Inflammatory macrophage treated with lipopolysaccharide for 1 hour (primary cell): ENCODE measurements around the gene GYPB.
A peak's percentile ranks its signal among the peaks of the same experiment; 100 is the strongest.
"Not testable (repeated sequence)": the region's sequence is repeated elsewhere in the genome, so short reads cannot be mapped to it uniquely, and the experiment has no call there.

ENCODE experiments used
- DNase-seq, 2 donors: peaks; one replicate each; pipeline ENCODE4 v3.0.0-alpha.2; 2020 to 2022

The GYPB gene

DNA sequence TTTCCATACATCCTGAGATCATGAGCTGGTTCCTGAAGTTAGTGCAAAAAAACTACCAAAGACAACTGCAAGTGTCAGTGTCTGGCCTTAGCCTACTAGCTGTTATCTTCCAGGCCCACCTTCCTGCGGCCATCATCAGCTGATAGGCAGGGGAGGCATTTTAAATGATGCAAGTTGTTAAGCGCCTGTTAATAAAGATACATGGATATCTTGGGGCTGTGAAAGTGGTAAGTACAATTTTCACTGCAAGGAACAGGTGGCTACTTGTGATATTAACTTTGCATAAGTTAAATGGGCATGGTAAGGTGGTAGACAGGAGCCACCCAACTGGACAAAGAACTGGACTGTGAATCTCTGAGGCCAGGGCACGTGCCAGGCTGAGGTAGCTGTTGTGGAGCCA, at the start of gene GYPB:
Gene GYPB, minus strand, starts transcription at position 104 of the 400 bp plus-strand sequence. Its CDS starts 93 bp downstream, at position 11.
- DNase-seq, result not testable (repeated sequence)

DNA sequence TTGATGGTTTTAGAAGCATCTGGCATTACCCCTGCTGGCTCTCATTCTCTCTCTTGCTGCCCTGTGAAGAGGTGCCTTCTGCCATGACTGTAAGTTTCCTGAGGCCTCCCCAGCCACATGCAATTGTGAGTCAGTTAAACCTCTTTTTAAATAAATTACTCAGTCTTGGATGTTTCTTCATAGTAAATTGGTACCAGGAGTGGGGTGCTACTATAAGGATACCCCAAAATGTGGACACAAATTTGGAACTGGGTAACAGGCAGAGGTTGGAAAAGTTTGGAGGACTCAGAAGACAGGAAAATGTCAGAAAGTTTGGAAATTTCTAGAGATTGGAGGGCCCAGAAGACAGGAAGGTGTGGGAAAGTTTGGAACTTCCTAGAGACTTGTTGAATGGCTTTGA, 42.4 kb upstream of the GYPB start:
- DNase-seq, result not testable (repeated sequence)

DNA sequence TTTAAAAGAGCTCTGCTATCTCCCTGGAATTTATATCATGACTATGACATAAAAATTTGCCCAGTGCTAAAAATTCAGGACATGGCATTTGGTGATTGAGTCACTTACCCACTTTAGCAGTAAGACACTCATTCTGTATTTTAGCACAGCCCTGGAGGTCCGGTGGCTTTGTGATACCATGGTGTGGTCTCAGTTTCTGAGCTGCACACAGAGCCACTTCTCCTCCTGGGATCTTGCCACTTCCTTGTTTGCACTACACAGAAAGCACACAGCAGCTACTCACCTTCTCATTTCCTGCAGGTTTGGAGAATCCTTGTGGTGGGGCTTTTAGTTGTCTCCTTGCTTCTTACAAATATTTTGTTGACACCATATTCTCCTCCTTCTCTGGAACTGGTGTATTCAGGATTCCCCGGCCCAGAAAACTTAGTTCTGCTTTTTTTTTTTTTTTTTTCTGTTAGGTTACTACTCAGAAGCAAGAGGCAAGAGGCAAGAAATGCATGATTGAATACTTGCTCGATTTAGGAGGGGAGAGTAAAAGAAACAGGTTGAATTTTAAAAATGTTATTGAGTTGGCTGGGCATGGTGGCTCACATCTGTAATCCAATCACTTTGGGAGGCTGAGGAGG, 41.2 kb upstream of the GYPB start:
- DNase-seq, result peak in 1 of 2 donors; percentile 2

DNA sequence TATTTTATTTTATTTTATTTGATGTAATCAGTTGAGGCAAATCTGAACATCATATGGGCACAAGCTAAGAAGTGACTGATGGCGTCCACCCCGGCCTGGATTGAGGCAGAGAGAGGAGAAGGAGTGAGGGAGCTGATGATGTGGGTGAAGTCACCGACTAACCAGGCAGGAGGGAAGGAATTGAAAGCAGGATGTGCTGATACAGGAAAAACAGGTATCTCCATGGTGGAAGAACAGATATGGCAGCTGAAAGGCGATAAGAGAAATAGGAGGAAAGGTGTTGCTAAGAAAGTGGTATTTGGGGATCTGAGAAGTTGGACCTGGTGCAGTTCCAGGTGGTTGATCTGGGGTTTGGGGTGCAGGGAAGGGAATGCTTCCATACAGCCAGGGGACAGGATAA, 37.6 kb upstream of the GYPB start:
- no peak for DNase-seq

DNA sequence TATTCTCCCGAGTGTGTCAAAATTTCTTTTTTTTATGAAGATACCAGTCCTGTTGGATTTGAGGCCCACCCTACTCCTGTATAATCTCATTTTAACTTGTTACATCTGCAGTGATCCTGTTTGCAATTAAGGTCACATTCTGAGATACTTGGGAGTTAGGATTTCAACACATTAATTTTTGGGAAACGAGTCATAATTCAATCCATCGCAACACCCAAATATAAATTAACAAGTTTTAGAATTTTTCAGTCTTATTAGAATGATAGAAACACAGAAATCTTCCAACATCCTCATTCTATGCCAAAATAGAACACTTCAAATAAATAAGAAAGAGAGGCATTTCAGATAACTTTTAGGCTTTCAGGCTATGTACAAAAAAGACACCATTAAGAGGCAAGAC, 36.2 kb upstream of the GYPB start:
- DNase-seq, result not testable (repeated sequence)

DNA sequence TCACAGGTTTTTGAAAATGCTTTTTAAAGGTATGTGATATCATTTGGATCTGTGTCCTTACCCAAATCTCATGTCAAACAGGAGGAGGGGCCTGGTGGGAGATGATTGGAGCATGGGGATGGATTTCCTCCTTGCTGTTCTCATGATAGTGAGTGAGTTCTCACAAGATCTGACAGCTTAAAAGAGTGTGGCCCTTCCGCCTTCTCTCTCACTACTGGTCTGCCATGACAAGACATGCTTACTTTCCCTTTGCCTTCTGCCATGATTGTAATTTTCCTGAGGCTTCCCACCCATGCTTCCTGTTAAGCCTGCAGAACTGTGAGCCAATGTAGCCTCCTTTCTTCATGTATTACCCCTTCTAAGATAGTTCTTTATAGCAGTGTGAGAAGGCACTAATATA, 32.3 kb upstream of the GYPB start:
- not testable (repeated sequence) for DNase-seq

DNA sequence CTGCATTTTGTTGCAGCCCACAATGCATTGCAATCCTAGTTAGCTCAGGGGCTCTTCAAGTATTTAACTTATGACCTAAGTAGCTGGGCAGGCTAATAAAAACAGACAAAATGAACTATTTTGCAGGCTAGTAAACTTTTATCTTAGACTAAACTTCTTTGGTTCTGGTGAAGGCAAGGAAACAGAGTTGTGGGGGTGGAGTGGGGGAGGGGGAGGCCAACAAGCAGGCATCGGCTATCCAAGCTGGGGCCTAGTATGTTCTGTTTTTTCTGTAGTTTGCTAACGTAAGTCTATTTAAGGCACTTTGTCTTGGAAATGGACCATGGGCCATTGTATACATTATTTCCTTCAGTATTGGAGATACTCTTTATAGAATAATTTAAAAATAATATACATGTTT, 31.5 kb upstream of the GYPB start:
- DNase-seq, result not testable (repeated sequence)

DNA sequence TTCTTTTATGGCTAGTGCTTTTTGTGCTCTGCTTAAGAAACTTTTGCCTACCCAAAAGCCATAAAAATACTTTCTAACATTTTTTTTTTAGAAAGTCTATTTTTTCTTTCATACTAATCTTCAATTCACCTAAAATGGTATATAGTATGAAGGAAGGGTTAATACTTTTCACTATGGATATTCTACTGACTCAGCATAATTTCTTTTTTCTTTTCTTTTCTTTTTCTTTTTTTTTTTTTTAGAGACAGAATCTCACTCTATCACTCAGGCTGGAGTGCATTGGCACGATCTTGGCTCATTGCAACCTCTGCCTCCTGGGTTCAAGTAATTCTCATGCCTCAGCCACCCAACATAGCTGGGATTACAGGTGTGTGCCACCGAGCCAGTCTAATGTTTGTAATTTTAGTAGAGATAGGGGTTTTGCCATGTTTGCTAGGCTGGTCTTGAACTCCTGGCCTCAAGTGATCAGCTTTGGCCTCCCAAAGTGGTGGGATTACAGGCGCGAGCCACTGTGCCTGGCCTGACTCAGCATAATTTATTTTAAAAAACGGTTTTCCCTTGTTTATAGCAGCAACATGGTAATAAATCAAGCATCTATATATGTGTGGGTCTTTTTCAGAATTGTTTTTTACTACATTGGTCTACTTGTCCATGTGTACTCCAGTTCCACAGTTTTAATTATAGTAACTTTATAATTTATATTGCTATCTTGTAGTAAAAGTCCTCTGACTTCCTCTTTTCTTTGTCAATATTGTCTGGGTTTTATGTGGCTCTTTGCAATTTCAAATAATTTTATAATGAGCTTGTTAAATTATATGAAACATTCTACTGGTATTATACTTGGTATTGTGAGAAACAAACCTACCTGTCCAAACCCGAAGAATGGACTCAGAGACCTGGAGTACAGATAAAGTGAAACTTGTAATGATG, 30.6 kb upstream of the GYPB start:
- not testable (repeated sequence) for DNase-seq

DNA sequence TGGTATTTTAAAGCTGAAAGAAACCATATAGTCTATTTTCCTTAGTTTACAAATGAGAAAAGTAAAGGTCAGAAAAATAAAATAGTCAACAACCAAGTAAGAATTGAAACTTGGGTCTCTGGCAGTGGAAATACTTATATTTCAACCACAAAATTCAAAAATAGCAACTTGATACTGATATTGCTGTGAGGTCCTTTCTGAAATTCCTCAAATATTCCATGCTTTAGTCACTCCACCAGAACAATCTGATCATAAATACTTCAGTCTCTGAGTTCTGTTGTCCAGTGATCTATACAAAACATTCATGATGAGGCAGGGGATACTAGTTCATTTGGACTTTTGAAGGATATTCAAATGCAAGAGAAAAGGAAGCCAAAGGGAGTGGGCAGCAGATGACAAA, 25.8 kb upstream of the GYPB start:
- not testable (repeated sequence) for DNase-seq

DNA sequence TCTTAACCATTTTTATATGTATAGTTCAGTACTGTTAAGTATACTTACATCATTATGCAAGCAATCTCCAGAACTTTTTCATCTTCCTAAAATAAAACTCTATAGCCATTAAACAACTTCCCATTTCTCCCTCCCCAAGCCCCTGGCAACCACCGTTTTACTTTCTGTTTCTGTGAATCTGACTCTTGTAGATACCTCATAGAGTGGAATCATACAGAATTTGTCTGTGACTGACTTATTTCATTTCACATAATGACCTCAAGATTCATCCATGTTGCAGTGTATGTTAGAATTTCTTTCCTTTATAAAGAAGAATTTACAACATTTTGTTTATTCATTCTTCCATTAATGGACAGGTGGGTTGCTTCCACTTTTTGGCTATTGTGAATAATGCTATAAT, 13.4 kb upstream of the GYPB start:
- DNase-seq, result peak in 1 of 2 donors; percentile 9

DNA sequence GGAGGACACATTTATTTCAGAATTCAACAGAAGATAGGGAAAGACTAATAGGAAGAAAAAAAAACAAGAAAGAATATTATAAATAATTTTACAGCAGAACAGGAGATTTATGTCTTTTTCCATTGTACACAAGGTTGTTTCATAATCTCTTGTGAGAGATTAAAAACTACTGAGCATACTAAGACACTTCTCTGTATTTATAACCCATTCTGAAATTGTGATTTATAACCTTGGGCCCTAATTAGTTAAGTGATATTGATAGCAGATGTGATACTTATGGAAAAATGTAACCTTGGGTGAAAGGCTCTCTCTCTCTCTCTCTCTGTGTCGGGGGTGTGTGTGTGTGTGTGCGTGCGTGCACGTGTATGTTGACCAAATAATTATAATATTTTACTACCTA, 12.7 kb upstream of the GYPB start:
- not testable (repeated sequence) for DNase-seq

DNA sequence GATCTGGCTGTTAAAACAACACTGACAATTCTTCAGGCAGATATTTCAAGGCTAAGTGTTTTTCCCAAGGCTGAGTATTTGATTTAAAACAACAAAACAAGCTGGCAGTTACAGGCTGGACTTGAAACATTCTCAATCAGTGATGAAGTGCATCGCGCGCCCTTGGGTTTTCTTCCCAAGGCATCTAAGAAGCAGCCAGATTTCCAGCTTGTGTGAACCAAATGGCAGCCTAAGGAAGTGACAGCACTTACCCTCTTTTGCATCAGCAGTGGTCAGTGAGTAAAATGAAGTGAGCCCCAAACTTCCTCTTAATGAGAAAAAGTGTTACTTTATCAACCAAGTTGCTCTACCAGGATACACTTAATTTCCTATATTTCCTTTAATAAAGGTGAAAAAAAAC, 12.2 kb upstream of the GYPB start:
- DNase-seq, result not testable (repeated sequence)

DNA sequence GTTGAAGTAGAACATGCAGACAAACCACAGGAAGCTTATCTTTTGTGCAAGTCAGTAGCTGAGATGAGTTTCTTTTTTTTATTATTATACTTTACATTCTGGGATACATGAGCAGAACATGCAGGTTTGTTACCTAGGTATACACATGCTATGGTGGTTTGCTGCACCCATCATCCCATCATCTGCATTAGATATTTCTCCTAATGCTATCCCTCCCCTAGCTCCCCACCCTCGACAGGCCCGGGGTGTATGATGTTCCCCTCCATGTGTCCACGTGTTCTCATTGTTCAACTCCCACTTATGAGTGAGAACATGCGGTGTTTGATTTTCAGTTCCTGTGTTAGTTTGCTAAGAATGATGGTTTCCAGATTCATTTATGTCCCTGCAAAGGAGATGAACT, 11.5 kb upstream of the GYPB start:
- not testable (repeated sequence) for DNase-seq

DNA sequence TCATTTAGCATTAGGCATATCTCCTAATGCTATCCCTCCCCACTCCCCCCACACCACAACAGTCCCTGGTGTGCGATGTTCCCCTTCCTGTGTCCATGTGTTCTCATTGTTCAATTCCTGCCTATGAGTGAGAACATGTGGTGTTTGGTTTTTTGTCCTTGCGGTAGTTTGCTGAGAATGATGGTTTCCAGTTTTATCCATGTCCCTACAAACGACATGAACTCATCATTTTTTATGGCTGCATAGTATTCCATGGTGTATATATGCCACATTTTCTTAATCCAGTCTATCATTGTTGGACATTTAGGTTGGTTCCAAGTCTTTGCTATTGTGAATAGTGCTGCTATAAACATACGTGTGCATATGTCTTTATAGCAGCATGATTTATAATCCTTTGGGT, 7.5 kb upstream of the GYPB start:
- not testable (repeated sequence) for DNase-seq

DNA sequence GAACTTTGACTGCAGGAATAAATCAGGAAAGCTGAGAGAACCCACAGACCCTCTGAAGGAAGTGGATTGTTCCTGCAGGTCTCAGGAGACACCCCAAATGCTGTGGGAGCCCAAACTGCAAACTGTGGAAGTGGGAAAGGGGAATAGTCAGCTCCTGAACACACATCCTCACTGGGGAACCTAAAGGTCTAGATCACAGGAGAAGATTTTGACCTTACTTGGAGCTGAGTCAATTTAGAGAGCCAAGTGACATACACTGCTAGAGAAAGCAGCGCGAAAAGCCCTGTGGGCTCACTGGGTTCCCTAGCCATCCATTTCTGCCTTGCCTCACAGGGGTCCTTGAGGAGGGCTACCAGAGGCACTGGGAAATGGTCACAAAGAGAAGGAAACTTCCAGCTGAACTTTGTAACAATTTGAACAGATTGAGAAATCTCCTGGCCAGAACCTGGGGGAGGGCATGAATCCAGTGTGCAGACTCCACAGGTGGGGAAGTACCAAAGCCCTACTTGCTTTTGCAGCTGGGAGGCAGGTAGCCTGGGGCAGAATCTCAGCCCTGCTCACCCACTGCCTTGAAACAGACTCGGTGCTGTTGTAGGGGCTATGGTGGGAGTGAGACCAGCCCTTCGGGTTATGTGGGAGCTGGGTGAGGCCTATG, 5.3 kb upstream of the GYPB start:
- not testable (repeated sequence) for DNase-seq

DNA sequence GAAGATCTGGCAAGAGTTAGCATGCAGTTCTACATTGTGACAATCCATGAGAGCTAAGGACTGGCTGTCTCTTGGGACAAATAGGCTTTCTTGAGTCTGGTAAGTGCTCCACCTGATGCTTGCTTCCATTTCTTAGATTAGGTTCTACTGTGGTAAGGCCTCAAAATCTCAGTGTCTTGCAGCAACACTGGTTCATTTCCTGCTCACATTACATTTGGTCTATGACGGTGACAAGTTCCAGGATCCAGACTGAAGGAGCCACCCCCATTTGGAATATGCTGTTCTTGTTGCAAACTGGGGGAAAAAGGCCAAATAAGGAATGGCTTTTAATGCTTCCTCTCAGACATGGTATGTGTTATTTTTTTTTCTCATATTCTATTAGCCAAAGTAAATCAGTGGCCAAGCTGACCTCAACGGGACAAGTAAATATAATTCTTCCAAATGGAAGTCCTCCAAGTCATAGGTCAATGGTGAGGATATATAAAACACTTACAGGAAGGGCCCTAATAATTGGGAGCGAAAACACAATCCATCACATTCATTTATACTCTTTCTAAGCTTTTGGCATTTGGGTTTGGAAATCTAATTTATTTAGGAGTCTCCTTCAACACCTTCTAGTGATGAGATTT, 3.7 kb upstream of the GYPB start:
- DNase-seq, result not testable (repeated sequence)

DNA sequence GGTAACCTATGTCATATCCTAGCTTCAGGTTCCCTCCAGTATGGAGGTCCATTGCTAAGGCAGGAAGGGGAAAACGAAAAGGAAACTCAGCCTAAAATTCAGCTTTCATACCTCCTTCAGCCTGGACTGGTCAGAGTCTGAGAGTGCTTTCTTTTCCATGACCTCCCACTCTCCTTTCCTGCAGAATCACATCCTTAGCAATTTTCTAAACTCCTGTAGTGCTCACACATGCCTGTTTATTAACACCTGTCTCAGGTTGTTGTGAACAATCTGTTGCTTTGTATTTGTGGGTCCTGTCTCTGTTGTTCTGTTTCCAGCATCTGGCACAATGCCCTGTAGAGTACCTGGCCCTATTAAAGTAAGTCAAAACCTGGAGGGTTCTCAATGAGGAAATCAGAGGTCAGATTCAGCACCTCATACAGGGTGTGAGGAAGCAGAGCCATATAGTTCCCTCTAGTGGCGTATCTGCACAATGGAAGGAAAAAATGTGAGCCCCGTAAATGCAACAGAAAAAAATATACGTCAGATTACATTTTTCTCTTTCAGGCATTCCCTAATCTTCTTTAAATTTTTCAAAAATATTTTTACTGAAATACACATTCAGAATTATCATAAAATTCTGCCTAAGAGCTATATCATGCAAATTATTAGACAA, 2.3 kb upstream of the GYPB start:
- peak in 1 of 2 donors; percentile 9 for DNase-seq

DNA sequence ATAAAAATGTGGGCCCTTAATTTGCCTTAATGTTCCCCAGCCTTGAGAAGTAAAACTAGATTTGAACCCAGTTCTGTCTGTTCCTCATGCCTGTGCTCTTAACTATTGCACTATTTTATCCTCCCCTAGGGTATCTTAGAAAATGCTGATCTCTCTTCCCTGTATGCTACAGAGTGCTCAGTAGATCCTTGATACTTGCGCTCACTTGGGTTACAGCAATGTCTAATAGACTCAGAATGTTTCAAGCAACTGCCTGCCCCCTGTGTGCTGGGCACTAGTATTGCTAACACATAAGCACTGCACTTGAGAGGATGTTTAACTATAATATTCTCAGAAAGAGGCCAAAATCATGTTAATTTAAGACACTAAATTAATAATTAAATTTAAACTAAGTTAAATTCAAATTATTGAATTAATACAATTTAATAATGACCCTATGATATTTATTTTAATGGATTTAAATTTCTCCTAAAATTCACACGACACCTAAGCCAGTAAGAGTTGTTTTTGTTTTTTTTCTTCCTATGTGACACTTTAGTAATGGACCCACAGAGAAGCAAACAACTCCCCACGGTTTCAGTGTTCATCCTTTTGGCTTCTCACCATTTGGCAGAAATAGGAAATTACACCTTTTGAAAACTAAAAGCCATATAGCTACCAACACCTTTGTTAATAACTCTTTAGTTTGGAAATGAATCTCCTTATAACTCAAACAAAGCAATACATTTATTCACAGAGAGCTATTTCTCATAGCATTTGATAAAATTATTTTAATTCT, 768 bp downstream of the GYPB start:
- not testable (repeated sequence) for DNase-seq

DNA sequence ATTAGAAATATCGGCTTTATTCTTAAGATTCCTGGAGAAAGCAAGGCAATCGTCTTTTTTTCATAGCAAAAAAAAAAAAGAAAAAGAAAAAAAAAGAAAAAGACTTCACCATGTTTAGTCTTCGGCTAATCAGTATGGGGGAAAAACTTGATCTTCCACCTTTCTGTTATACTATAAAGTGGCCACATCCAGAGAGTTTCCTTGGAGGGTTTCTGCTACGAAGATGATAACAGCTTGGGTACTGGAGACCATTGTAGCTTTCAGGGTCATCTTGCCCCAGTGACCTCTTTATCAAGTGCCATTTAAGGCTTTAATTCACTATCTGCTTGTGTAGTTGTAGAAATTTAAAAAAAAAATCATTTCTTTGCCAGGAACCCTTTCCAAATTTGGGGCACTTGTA, 1.9 kb downstream of the GYPB start:
- not testable (repeated sequence) for DNase-seq

DNA sequence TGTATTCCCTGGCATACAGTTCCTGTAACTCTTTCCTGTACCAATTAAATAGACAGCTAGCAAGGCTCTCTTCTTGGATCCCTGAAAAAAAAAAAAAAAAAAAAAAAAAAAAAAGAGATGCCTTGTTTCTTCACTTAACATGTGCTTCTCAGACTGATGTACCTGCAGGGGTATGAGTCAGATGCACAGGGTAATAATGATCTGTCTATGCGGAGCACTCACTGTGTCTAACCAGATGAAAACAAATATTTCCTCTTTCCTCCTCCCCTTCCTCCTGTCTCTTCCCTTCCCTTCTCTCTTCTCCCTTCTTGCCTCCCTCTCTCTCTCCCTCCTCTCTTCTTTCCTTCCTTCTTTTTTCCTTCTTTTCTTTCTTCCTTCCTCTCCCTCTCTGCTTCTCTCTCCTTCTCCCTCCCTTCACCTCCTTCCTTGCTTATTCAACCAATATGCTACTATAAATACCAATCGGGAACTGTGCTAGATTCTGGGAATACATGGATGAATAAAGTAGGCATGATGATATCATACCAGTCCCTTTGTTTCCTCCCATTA, 3.0 kb downstream of the GYPB start:
- not testable (repeated sequence) for DNase-seq

DNA sequence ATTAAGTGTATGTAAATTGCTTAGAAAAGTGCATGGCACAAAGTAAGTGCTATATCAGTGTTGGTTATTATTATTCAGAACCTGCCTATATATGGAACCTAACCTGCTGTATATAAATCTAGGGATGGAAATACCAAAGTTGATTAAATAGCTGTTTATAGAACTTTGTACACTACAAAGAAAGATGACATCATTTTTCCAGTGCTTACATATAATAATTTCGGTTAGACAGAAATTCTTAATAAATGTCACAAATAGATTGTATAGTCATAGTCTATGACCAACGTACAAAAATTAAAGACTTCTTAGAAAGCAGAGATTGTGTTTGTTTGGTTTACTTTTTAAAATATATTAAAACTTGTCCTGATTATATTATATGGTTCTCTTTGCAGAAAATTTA, 4.4 kb downstream of the GYPB start:
- DNase-seq, result no peak
